K562 (cell line): Measurements from ENCODE around the gene TMEM107. TPM values are rescaled to one million over a fixed set of nuclear protein-coding genes. Genes with fewer than 3 reads are reported as not detected.

Experiments
- CBFA2T2 ChIP-seq: fragments of 450-650 bp; conservative IDR thresholded peaks from 2 replicates; pipeline ENCODE4 v1.6.1; 2017; ENCODE audit warnings: mild to moderate bottlenecking
- CREB3 ChIP-seq: fragments of 450-650 bp; conservative IDR thresholded peaks from 2 replicates; pipeline ENCODE4 v1.6.1; 2016; ENCODE audit warnings: missing genetic modification characterization, low read depth, mild to moderate bottlenecking, missing compliant biosample characterization, moderate library complexity
- EGR1 ChIP-seq: fragments of 450-650 bp; conservative IDR thresholded peaks from 2 replicates; pipeline ENCODE4 v1.6.1; 2017; ENCODE audit warnings: mild to moderate bottlenecking
- EP400 ChIP-seq: fragments of 450-650 bp; IDR thresholded peaks from 2 replicates; pipeline ENCODE4 v1.6.1; 2017; ENCODE audit warnings: antibody characterized with exemption, mild to moderate bottlenecking, moderate library complexity
- GABPB1 ChIP-seq: sonication (generic); formaldehyde crosslinking; IDR thresholded peaks from 2 replicates; pipeline ENCODE4 v1.8.0; 2022; ENCODE audit warnings: mild to moderate bottlenecking, missing genetic modification reagents
- HNRNPK ChIP-seq: fragments of 200-400 bp; formaldehyde crosslinking; IDR thresholded peaks from one replicate; pipeline ENCODE4 v1.6.1; 2018; ENCODE audit warnings: mild to moderate bottlenecking, low read depth, low read length; ENCODE audit not compliant: poor library complexity, severe bottlenecking
- ID3 ChIP-seq, 2 experiments: fragments of 250-450 bp in 1 of 2; fragments of 450-650 bp in 1 of 2; sonication (Bioruptor Pico) in 1 of 2; IDR thresholded peaks; 2 replicates each; pipeline versions ENCODE4 v1.6.1 to v1.8.0; 2016 to 2021; ENCODE audit warnings: mild to moderate bottlenecking in 2 of 2, moderate library complexity in 2 of 2, missing compliant biosample characterization in 1 of 2, missing genetic modification characterization in 1 of 2
- KHSRP ChIP-seq: fragments of 450-650 bp; IDR thresholded peaks from 2 replicates; pipeline ENCODE4 v1.6.1; 2017
- KLF6 ChIP-seq: fragments of 250-450 bp; sonication (Bioruptor Pico); IDR thresholded peaks from 2 replicates; pipeline ENCODE4 v1.4.0; 2020; ENCODE audit warnings: mild to moderate bottlenecking, moderate library complexity, borderline replicate concordance
- MAFF ChIP-seq: IDR thresholded peaks from 2 replicates; pipeline ENCODE4 v1.6.1; 2012; ENCODE audit warnings: low read length, improper control_type of control experiment
- NONO ChIP-seq, 2 experiments: fragments of 200-400 bp in 1 of 2; fragments of 450-650 bp in 1 of 2; formaldehyde crosslinking in 1 of 2; IDR thresholded peaks; 2 replicates each; pipeline ENCODE4 v1.6.1; 2017; ENCODE audit warnings: low read depth in 2 of 2, mild to moderate bottlenecking in 2 of 2, moderate library complexity in 2 of 2, low read length in 1 of 2
- PREB ChIP-seq: sonication (generic); formaldehyde crosslinking; IDR thresholded peaks from 2 replicates; pipeline ENCODE4 v1.8.1; 2023; ENCODE audit warnings: mild to moderate bottlenecking, missing genetic modification reagents
- ZNF217 ChIP-seq: sonication (generic); formaldehyde crosslinking; IDR thresholded peaks from 2 replicates; pipeline ENCODE4 v1.8.0; 2022; ENCODE audit warnings: mild to moderate bottlenecking, missing genetic modification reagents
- ZNF23 ChIP-seq: fragments of 250-450 bp; sonication (Bioruptor Pico); IDR thresholded peaks from 2 replicates; pipeline ENCODE4 v1.4.0; 2020; ENCODE audit warnings: mild to moderate bottlenecking
- ZNF239 ChIP-seq: fragments of 250-450 bp; sonication (Bioruptor Pico); IDR thresholded peaks from 2 replicates; pipeline ENCODE4 v1.4.0; 2020; ENCODE audit warnings: mild to moderate bottlenecking
- ZNF316 ChIP-seq: fragments of 450-650 bp; IDR thresholded peaks from 2 replicates; pipeline ENCODE4 v1.6.1; 2016
- ZNF830 ChIP-seq: fragments of 250-450 bp; sonication (Bioruptor Pico); IDR thresholded peaks from 2 replicates; pipeline ENCODE4 v1.5.0; 2021; ENCODE audit warnings: mild to moderate bottlenecking
- polyA plus RNA-seq, 8 experiments: library from polyadenylated mRNA; depleted of rRNA in 4 of 8; stranded (reverse) in 5 of 8; unstranded in 3 of 8; fragments of >200 nt; fragmentation: Nextera tagmentation in 2 of 8; fragmentation: Illumina TruSeq in 1 of 8; extraction: Ambion mirVana in 2 of 8; extraction: Trizol in 1 of 8; gene quantifications; 2 replicates each; pipeline versions ENCODE4 v1.2.1 to v1.2.3, GENCODE V29; 2011 to 2014; ENCODE audit warnings: inconsistent platforms in 1 of 8, missing spikeins in 1 of 8
- total RNA-seq, 7 experiments: library from RNA; depleted of rRNA in 6 of 7; stranded (reverse); fragments of >200 nt in 6 of 7; fragmentation: Illumina TruSeq in 2 of 7; extraction: Trizol in 2 of 7; gene quantifications; 2 replicates each; pipeline versions ENCODE4 v1.2.1 to v1.2.3, GENCODE V29; 2011 to 2021; ENCODE audit warnings: low replicate concordance in 1 of 7
- TF ChIP-seq, protein P1 (sequence below), 2 experiments: IDR thresholded peaks in 1 of 2; conservative IDR thresholded peaks in 1 of 2; 2 replicates each; pipeline ENCODE4 v1.6.1; 2016; ENCODE audit warnings: low read depth in 2 of 2, mild to moderate bottlenecking in 1 of 2, missing compliant biosample characterization in 1 of 2, missing genetic modification characterization in 1 of 2, moderate library complexity in 1 of 2
- TF ChIP-seq, protein P2 (sequence below): sonication (generic); formaldehyde crosslinking; IDR thresholded peaks from 2 replicates; pipeline ENCODE4 v1.8.0; 2022; ENCODE audit warnings: mild to moderate bottlenecking, missing genetic modification reagents
- TF ChIP-seq, protein P3 (sequence below): sonication (generic); formaldehyde crosslinking; IDR thresholded peaks from 2 replicates; pipeline ENCODE4 v1.8.0; 2022; ENCODE audit warnings: missing genetic modification reagents, mild to moderate bottlenecking, moderate library complexity, borderline replicate concordance

The TMEM107 gene
- total and polyA plus RNA-seq, 9 of the 15 experiments (the other 6 are each of a cell fraction or from before 2014, with no cell fraction given): 7.1 to 26.2 (median 16.9) TPM

DNA sequence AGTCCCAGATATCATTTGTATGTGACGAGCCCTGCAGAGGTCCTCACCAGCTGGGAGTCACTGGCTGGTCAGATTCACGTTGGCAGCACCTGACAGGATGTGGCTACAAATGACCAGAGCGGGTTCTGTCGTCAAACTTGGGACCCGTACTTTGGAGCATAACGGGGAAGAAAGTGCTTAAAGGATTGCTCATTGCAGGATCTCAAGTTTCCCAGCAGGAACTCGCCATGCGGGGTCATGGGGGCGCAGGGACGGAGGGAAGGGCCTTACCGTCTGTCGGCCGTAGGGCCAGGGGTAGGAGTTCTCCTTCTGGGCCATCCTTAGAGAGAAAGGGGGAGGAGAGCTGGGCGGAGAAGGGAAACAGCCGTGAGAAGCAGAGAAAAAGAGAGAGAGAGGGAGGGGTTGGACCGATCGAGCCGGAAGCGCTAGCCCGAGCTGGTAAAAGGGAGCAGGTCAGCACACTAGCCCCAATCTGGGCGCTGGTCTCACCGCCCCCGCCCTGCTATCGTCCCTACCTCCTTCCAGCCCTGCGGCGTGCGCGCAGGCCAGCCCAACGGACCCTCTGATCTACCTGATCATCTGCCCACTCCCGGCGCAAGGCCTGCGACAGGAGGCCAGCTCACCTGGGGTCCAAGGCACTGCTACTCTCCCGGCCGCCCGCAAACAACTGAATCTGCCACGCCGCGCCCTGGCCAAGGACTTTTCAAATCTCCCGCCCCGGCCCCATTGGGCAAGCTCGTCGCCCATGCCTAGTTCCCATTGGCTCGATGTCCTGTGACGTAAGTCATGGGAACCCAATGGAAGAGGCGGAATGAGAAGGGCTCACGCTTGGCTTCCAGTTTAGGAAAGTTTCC lies 34.0 kb upstream of the TMEM107 start, which contains the start of gene AURKB (continued):
- TF ChIP-seq ZNF239 (CRISPR knock-in tag) (no peak), HNRNPK (no peak), ID3 (CRISPR knock-in tag; IDR thresholded peaks at IDR 0.05) (no peak), ID3 (tag; IDR thresholded peaks at IDR 0.05) (peak; percentile 60; the same call in 1 of the 2 replicates), ZNF23 (CRISPR knock-in tag) (no peak), EGR1 (peak; percentile 86), GABPB1 (CRISPR knock-in tag) (peak; percentile 81), ZNF830 (no peak), ZNF217 (CRISPR knock-in tag) (no peak), CREB3 (tag) (no peak), MAFF (no peak), PREB (CRISPR knock-in tag) (no peak), ZNF316 (peak; percentile 1; the same call in 1 of the 2 replicates), KLF6 (CRISPR knock-in tag) (peak; percentile 72; the same call in 1 of the 2 replicates), NONO (IDR thresholded peaks at IDR 0.05; ENCODE audit: low read depth in 2 of 2, low read length in 1 of 2) (no peak), KHSRP (no peak), CBFA2T2 (no peak), EP400 (peak; percentile 99)
- TF ChIP-seq, protein P1, sequence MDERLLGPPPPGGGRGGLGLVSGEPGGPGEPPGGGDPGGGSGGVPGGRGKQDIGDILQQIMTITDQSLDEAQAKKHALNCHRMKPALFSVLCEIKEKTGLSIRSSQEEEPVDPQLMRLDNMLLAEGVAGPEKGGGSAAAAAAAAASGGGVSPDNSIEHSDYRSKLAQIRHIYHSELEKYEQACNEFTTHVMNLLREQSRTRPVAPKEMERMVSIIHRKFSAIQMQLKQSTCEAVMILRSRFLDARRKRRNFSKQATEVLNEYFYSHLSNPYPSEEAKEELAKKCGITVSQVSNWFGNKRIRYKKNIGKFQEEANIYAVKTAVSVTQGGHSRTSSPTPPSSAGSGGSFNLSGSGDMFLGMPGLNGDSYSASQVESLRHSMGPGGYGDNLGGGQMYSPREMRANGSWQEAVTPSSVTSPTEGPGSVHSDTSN (CRISPR knock-in tag; IDR thresholded peaks at IDR 0.05; ENCODE audit: low read depth): no peak
- TF ChIP-seq, protein P1 (tag; conservative IDR thresholded peaks at IDR 0.05; ENCODE audit: low read depth): no peak
- TF ChIP-seq, protein P2, sequence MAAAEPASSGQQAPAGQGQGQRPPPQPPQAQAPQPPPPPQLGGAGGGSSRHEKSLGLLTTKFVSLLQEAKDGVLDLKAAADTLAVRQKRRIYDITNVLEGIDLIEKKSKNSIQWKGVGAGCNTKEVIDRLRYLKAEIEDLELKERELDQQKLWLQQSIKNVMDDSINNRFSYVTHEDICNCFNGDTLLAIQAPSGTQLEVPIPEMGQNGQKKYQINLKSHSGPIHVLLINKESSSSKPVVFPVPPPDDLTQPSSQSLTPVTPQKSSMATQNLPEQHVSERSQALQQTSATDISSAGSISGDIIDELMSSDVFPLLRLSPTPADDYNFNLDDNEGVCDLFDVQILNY: peak; percentile 63; the same call in 1 of the 2 replicates
- TF ChIP-seq, protein P3, sequence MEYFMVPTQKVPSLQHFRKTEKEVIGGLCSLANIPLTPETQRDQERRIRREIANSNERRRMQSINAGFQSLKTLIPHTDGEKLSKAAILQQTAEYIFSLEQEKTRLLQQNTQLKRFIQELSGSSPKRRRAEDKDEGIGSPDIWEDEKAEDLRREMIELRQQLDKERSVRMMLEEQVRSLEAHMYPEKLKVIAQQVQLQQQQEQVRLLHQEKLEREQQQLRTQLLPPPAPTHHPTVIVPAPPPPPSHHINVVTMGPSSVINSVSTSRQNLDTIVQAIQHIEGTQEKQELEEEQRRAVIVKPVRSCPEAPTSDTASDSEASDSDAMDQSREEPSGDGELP (CRISPR knock-in tag): peak; percentile 84
